Endodermal cell (in vitro differentiated cells): ENCODE data around the gene MEGF11. TPM values are rescaled to one million over a fixed set of nuclear protein-coding genes. Genes with fewer than 3 reads are reported as not detected.

Source experiments
- DNase-seq: peaks from one replicate; pipeline ENCODE4 v3.0.0-alpha.2; 2017
- H3K27ac ChIP-seq: 2 replicates; pipeline ENCODE4 v1.5.1; 2013; ENCODE audit warnings: mild to moderate bottlenecking, low read depth, low read length, moderate library complexity
- H3K27me3 ChIP-seq: 2 replicates; pipeline ENCODE4 v1.6.1; 2013; ENCODE audit warnings: mild to moderate bottlenecking, low read length, moderate library complexity; ENCODE audit not compliant: insufficient read depth, control insufficient read depth, poor library complexity, severe bottlenecking
- H3K36me3 ChIP-seq: 2 replicates; pipeline ENCODE4 v1.7.0; 2013; ENCODE audit warnings: mild to moderate bottlenecking, low read length, moderate library complexity; ENCODE audit not compliant: control insufficient read depth, insufficient read depth
- H3K4me1 ChIP-seq: one replicate; pipeline ENCODE4 v1.7.0; 2013; ENCODE audit warnings: low read length; ENCODE audit not compliant: control insufficient read depth, insufficient read depth
- H3K4me3 ChIP-seq: 2 replicates; pipeline ENCODE4 v1.5.1; 2013; ENCODE audit warnings: mild to moderate bottlenecking, low read length, moderate library complexity
- H3K9ac ChIP-seq: 2 replicates; pipeline ENCODE4 v1.6.1; 2013; ENCODE audit warnings: mild to moderate bottlenecking, low read length, moderate library complexity; ENCODE audit not compliant: poor library complexity, severe bottlenecking; ENCODE audit errors: extremely low read depth
- H3K9me3 ChIP-seq: 2 replicates; pipeline ENCODE4 v1.6.1; 2013; ENCODE audit warnings: mild to moderate bottlenecking, low read length, moderate library complexity; ENCODE audit not compliant: control insufficient read depth
- H3K27ac Mint-ChIP-seq: 2 replicates; pipeline ENCODE4 v1.8.0; 2020; ENCODE audit warnings: mixed read lengths
- H3K27me3 Mint-ChIP-seq: 2 replicates; pipeline ENCODE4 v1.8.0; 2021; ENCODE audit warnings: mild to moderate bottlenecking, mixed read lengths; ENCODE audit not compliant: insufficient read depth
- H3K36me3 Mint-ChIP-seq: 2 replicates; pipeline ENCODE4 v1.8.0; 2020; ENCODE audit warnings: low read depth, mixed read lengths
- H3K4me1 Mint-ChIP-seq: 2 replicates; pipeline ENCODE4 v1.8.0; 2020; ENCODE audit warnings: mixed read lengths
- H3K4me3 Mint-ChIP-seq: 2 replicates; pipeline ENCODE4 v1.8.0; 2020; ENCODE audit warnings: mild to moderate bottlenecking, moderate library complexity, mixed read lengths
- H3K9me3 Mint-ChIP-seq: 2 replicates; pipeline ENCODE4 v1.8.0; 2020; ENCODE audit warnings: mild to moderate bottlenecking, mixed read lengths
- CTCF ChIP-seq: fragments of 200-600 bp; sonication (generic); conservative IDR thresholded peaks from 2 replicates; pipeline ENCODE4 v1.5.0; 2021; ENCODE audit warnings: antibody characterized with exemption, mild to moderate bottlenecking
- WGBS, 2 experiments: methylation state at CpG; one replicate each; pipeline versions ENCODE4 v1.1.5 to v1.1.7; 2013; ENCODE audit warnings: missing lambda C conversion rate in 2 of 2, mixed read lengths in 1 of 2; ENCODE audit not compliant: insufficient coverage in 1 of 2, insufficient read length in 1 of 2; 5-methylcytosine and 5-hydroxymethylcytosine counted together
- total RNA-seq, 2 donors: library from RNA; stranded (reverse); fragmentation: NEBNext Ultra II Directional in 1 of 2; extraction: Animal tissue kit (Norgen Biotek cat#: 25700) in 1 of 2; gene quantifications; 2 replicates in 1 of 2; 3 replicates in 1 of 2; pipeline ENCODE4 v1.2.1, GENCODE V29; 2021

MEGF11 gene
- total RNA-seq, 2 donors from 2014 or later, result 0.73 to 1.2 TPM

GRCh38 chr15:66170716-66171115 is 82.8 kb downstream of the MEGF11 start:
- no peaks in the 10 kb centered on the region for H3K9me3 ChIP-seq
- Mint-ChIP-seq H3K27me3 (no peaks in the 10 kb centered on the region), H3K4me1 (peaks cover 6% of the 10 kb centered on the region), H3K27ac (no peak overlapping the region), H3K36me3 (no peaks in the 10 kb centered on the region), H3K4me3 (no peak overlapping the region), H3K9me3 (no peaks in the 10 kb centered on the region)
- H3K27me3 ChIP-seq, result no peaks in the 10 kb centered on the region
- H3K27ac ChIP-seq, result no peak overlapping the region
- DNase-seq, result no peak
- no peak overlapping the region for H3K4me3 ChIP-seq
- H3K36me3 ChIP-seq, result no peaks in the 10 kb centered on the region
- WGBS, 2 experiments, result 84% methylated on average over 5 of the region's 5 CpGs; no CpG with 5 or more reads in 1 of the 2 experiments
- no peak overlapping the region for H3K9ac ChIP-seq
- TF ChIP-seq CTCF, result no peak
- no peaks in the 10 kb centered on the region for H3K4me1 ChIP-seq

GRCh38 chr15:66170042-66170441 is 83.5 kb downstream of the MEGF11 start:
- Histone ChIP-seq H3K27me3 (no peaks in the 10 kb centered on the region), H3K4me1 (no peaks in the 10 kb centered on the region), H3K9ac (no peak overlapping the region), H3K4me3 (no peak overlapping the region), H3K27ac (no peak overlapping the region), H3K36me3 (no peaks in the 10 kb centered on the region), H3K9me3 (no peaks in the 10 kb centered on the region)
- Mint-ChIP-seq H3K27me3 (peaks cover 1% of the 10 kb centered on the region), H3K4me3 (no peak overlapping the region), H3K27ac (no peak overlapping the region), H3K36me3 (no peaks in the 10 kb centered on the region), H3K4me1 (peaks cover 6% of the 10 kb centered on the region), H3K9me3 (no peaks in the 10 kb centered on the region)
- 86 to 88% methylated on average over 1 to 4 of the region's 4 CpGs for WGBS, 2 experiments
- no peak for DNase-seq
- no peak for TF ChIP-seq CTCF

GRCh38 chr15:66169625-66170024 is 83.9 kb downstream of the MEGF11 start:
- DNase-seq, result no peak
- Histone ChIP-seq H3K4me1 (no peaks in the 10 kb centered on the region), H3K9me3 (no peaks in the 10 kb centered on the region), H3K4me3 (no peak overlapping the region), H3K36me3 (no peaks in the 10 kb centered on the region), H3K27me3 (no peaks in the 10 kb centered on the region), H3K9ac (no peak overlapping the region), H3K27ac (no peak overlapping the region)
- Mint-ChIP-seq H3K27ac (no peak overlapping the region), H3K4me3 (no peak overlapping the region), H3K9me3 (no peaks in the 10 kb centered on the region), H3K27me3 (peaks cover 1% of the 10 kb centered on the region), H3K4me1 (peaks cover 6% of the 10 kb centered on the region), H3K36me3 (no peaks in the 10 kb centered on the region)
- no peak for TF ChIP-seq CTCF
- WGBS, 2 experiments, result 93% methylated on average over 12 to 13 of the region's 13 CpGs
